Esophagus (tissue), 2 donors: ENCODE results near the gene MGME1. TPM values are rescaled to one million over a fixed set of nuclear protein-coding genes. Genes with fewer than 3 reads are reported as not detected.

Source experiments
- H3K27ac ChIP-seq, 2 donors: one replicate each; pipeline ENCODE4 v1.5.1; 2013; ENCODE audit warnings: low read depth in 2 of 2, mild to moderate bottlenecking in 2 of 2, inconsistent platforms in 1 of 2, low read length in 1 of 2, moderate library complexity in 1 of 2
- H3K27me3 ChIP-seq, 2 donors: one replicate each; pipeline ENCODE4 v1.6.1; 2013; ENCODE audit warnings: low read length in 2 of 2, control low read depth in 1 of 2, mild to moderate bottlenecking in 1 of 2; ENCODE audit not compliant: insufficient read depth in 2 of 2, control insufficient read depth in 1 of 2
- H3K36me3 ChIP-seq, 2 donors: one replicate each; pipeline ENCODE4 v1.6.1; 2013; ENCODE audit warnings: low read length in 1 of 2; ENCODE audit not compliant: control insufficient read depth in 2 of 2, insufficient read depth in 2 of 2
- H3K4me1 ChIP-seq, 2 donors: one replicate each; pipeline ENCODE4 v1.6.1; 2013; ENCODE audit warnings: low read length in 1 of 2; ENCODE audit not compliant: control insufficient read depth in 2 of 2, insufficient read depth in 2 of 2
- H3K4me3 ChIP-seq, 2 donors: one replicate each; pipeline ENCODE4 v1.5.1; 2013; ENCODE audit warnings: low read length in 2 of 2, mild to moderate bottlenecking in 2 of 2, low read depth in 1 of 2, moderate library complexity in 1 of 2
- H3K9me3 ChIP-seq, 2 donors: one replicate each; pipeline ENCODE4 v1.6.1; 2013; ENCODE audit warnings: mild to moderate bottlenecking in 2 of 2, low read depth in 1 of 2, low read length in 1 of 2, moderate library complexity in 1 of 2; ENCODE audit not compliant: control insufficient read depth in 2 of 2, insufficient read depth in 1 of 2
- WGBS, 2 donors: extraction: QIAGEN DNeasy Blood & Tissue Kit; methylation state at CpG; one replicate each; pipeline ENCODE4 v1.1.7; 2013; 5-methylcytosine and 5-hydroxymethylcytosine counted together
- polyA plus RNA-seq, 2 donors: library from polyadenylated mRNA; stranded (reverse); fragments of 200-250 nt; gene quantifications; one replicate each; pipeline ENCODE4 v1.2.3, GENCODE V29; 2013
- donor health status: healthy with polysubstance abuse.
- donor health status: Bipolar disorder and iron deficiency.

MGME1 gene
- polyA plus RNA-seq, 2 donors = 9.6 to 14.5 TPM

- Histone ChIP-seq H3K4me3 (no peak overlapping the region), H3K27me3 (no peaks in the 10 kb centered on the region), H3K4me1 (peaks cover 0 to 9% of the 10 kb centered on the region in 2 donors), H3K9me3 (no peaks in the 10 kb centered on the region), H3K27ac (no peak overlapping the region), H3K36me3 (no peaks in the 10 kb centered on the region)
- 65 to 66% methylated on average over 5 of the region's 5 CpGs for whole genome bisulfite sequencing, 2 donors
Measured at GRCh38 chr20:18003897-18004296, 35.1 kb downstream of the MGME1 start.

DNA sequence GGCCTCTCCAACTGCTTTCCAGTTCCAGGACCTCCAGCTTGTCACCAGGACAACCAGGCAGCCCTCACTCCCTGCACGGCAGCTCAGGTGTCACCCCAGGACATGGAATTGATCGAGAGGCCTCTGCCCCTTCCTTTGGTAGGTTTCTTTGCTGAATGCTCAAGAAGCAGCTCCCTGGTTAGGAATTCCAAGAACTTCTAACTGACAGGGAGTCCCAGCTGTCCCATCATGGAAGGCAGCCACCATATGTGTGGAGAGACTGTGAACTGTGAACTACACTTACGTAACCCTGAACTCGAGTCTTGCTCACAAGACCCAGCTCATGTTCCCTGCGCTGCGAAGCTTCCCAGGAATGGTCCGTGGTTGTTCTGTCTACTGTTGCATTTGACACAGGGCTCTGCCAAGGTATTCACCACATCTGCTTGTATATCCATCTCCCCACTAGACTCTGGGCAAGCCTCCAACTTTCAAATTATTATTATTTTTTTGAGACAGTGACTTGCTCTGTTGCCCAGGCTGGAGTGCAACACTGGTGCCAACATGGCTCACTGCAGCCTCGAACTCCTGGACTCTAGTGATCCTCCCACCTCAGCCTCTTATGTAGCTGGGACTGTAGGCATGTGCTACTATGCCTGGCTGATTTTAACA lies 35.7 kb downstream of the MGME1 start:
- WGBS, 2 donors = 69 to 78% methylated on average over 8 of the region's 8 CpGs
- H3K4me3 ChIP-seq = no peak overlapping the region
- H3K27ac ChIP-seq = no peak overlapping the region
- peaks cover 0 to 9% of the 10 kb centered on the region in 2 donors for H3K4me1 ChIP-seq
- no peaks in the 10 kb centered on the region for H3K9me3 ChIP-seq
- no peaks in the 10 kb centered on the region for H3K27me3 ChIP-seq
- no peaks in the 10 kb centered on the region for H3K36me3 ChIP-seq

DNA sequence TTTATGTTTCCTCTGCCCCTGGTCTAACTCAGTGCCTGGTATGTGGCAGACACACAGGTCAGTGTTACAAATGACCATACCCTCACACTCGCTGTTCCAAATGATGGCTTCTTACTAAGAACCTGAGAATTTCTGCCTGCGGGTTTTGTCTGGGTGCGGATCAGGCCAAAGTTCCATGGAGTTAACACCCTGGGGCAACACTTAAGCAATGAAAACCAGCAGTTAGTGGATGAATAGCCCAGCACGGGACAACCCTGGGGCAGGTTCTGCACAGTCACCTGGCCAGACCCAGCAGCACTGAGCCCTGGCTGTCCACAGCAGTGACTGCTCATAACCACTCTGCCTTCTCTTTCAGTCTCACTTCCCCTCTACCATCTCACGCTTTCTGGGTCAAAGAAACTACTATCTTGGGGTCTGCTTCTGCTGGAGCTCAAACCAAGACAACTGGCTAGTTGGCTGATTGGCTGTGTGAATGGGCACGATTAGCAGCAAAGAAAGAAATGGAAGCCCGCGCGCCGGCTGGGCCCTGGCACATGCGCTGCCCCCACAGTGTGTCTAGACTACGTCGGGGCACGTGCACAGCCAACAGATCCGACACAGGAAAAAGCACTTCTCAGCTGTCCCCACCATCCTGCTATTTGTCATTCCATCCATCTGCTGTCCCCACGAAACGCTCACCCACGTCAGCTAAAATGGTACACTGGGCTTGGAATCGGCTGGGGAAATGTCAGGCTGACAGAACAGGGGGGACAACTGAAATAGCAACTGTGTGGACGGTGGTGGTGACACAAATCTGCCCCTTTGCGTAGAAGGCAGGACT lies 36.6 kb downstream of the MGME1 start:
- peaks cover 0 to 9% of the 10 kb centered on the region in 2 donors for H3K4me1 ChIP-seq
- peak overlapping the region in 1 of 2 donors; percentile 15 for H3K27ac ChIP-seq
- no peaks in the 10 kb centered on the region for H3K9me3 ChIP-seq
- WGBS, 2 donors = 82% methylated on average over 21 of the region's 21 CpGs
- no peak overlapping the region for H3K4me3 ChIP-seq
- H3K27me3 ChIP-seq = no peaks in the 10 kb centered on the region
- H3K36me3 ChIP-seq = no peaks in the 10 kb centered on the region

DNA sequence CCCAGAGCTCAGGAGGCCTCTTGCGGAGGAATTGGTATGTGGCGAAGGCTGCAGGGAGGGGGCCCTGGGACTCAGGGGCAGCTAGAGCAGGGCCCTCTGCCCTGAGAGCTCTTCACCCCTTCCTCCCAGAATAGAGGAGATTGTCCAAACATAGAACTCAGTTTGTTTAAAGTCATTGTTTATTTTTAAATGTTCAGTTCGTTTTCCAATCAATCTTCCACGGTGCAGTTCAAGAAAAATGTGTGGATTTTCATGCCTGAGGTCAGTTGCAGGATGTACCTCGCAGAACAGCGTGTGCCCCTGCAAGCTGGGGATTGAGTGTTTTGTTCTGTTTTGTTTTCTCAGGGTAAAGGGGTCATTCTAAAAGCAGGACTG lies 37.2 kb downstream of the MGME1 start:
- H3K9me3 ChIP-seq = no peaks in the 10 kb centered on the region

GRCh38 chr20:18006684-18007083 lies 37.9 kb downstream of the MGME1 start:
- Histone ChIP-seq H3K36me3 (no peaks in the 10 kb centered on the region), H3K4me3 (no peak overlapping the region), H3K27ac (peak overlapping the region in 1 of 2 donors; percentile 30), H3K9me3 (no peaks in the 10 kb centered on the region), H3K27me3 (no peaks in the 10 kb centered on the region), H3K4me1 (peaks cover 0 to 5% of the 10 kb centered on the region in 2 donors)
- 81 to 91% methylated on average over 7 of the region's 7 CpGs for WGBS, 2 donors

More for the DNA sequence above, 37.2 kb downstream of the MGME1 start:
- H3K4me1 ChIP-seq = peaks cover 0 to 9% of the 10 kb centered on the region in 2 donors
- H3K27me3 ChIP-seq = no peaks in the 10 kb centered on the region
- H3K36me3 ChIP-seq = no peaks in the 10 kb centered on the region
- WGBS, 2 donors = 65 to 68% methylated on average over 6 of the region's 6 CpGs
- peak overlapping the region in 1 of 2 donors; percentile 15 for H3K27ac ChIP-seq
- no peak overlapping the region for H3K4me3 ChIP-seq

DNA sequence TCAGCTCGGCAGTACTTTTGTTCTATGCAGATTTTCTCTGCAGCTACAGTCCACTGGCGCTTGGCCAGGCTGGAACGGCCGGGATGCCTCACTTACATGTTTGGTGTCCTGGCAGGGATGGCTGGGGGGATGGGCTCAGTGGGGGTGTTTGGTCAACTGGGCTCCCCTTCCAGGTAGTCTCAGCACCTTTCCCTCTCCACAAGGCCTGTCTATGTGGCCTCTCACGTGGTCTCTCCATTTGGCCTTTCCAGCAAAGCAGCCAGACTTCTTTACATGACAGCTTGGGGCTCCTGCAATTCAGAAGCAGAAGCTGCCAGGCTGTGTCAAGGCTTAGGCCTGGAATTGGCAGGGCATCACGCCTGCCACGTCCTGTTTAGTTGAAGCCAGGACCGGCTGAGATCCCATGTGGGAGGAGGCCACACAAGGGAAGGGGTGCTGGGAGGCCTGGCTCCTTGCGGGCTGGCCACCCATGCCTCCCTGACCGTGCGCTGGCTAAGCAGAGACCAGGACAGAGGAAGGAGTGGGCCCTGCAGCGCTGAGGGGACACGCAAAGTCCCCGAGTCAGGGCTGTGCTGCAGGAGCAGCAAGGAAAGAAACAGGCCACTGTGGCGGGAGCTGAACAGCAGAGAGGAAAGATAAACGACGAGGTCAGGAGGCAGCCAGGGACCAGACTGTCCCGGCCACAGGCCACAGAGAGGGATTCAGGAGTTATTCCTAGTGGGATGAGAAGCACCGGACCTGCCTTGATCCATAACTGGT lies 38.9 kb downstream of the MGME1 start:
- peaks cover 0 to 5% of the 10 kb centered on the region in 2 donors for H3K4me1 ChIP-seq
- WGBS, 2 donors = 51 to 62% methylated on average over 19 of the region's 19 CpGs

DNA sequence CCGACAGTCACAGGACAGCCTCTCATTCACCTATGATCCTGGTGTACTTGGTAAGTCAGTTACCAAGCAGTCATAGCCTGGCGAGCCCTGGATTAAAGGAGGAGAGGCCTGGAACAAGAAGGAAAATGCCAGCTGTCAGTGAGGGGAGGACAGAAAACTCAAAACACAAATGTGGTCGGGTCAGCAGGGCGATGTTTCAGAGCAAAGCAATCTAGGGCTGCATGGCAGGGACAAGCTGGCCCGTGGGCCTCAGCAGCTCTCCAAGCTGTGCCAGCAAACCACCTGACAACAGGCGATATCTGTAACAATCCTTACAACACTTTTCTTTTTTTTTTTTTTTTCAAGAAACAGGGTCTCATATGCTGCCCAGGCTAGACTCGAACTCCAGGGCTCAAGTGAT lies 40.3 kb downstream of the MGME1 start:
- Histone ChIP-seq H3K4me3 (no peak overlapping the region), H3K36me3 (no peaks in the 10 kb centered on the region), H3K27me3 (no peaks in the 10 kb centered on the region), H3K9me3 (no peaks in the 10 kb centered on the region), H3K4me1 (peaks cover 0 to 5% of the 10 kb centered on the region in 2 donors), H3K27ac (no peak overlapping the region)
- WGBS, 2 donors = 87 to 91% methylated on average over 7 of the region's 7 CpGs

More for the DNA sequence above, 38.9 kb downstream of the MGME1 start:
- Histone ChIP-seq H3K4me3 (no peak overlapping the region), H3K27me3 (no peaks in the 10 kb centered on the region), H3K36me3 (no peaks in the 10 kb centered on the region), H3K9me3 (no peaks in the 10 kb centered on the region), H3K27ac (peak overlapping the region in 1 of 2 donors; percentile 57)

- no peaks in the 10 kb centered on the region for H3K9me3 ChIP-seq
- no peaks in the 10 kb centered on the region for H3K27me3 ChIP-seq
- H3K4me1 ChIP-seq = peaks cover 0 to 5% of the 10 kb centered on the region in 2 donors
- WGBS, 2 donors = 93 to 94% methylated on average over 14 of the region's 14 CpGs
- H3K36me3 ChIP-seq = no peaks in the 10 kb centered on the region
- H3K27ac ChIP-seq = no peak overlapping the region
- no peak overlapping the region for H3K4me3 ChIP-seq
Measured at GRCh38 chr20:18011482-18011881, 42.7 kb downstream of the MGME1 start.

DNA sequence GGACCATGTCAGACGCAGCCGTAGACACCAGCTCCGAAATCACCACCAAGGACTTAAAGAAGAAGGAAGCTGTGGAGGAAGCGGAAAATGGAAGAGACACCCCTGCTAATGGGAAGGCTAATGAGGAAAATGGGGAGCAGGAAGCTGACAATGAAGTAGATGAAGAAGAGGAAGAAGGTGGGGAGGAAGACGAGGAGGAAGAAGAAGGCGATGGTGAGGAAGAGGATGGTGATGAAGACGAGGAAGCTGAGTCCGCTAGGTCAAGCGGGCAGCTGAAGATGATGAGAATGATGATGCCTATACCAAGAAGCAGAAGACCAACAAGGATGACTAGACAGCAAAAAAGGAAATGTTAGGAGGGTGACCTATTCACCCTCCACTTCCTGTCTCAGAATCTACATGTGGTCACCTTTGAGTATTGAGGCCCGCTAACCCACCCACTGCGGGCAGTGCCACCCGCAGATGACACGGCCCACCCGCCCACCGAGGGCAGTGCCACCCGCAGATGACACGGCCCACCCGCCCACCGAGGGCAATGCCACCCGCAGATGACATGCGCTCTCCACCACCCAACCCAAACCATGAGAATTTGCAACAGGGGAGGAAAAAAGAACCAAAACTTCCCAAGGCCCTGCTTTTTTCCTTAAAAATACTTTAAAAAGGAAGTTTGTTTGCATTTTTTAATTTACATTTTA lies 43.3 kb downstream of the MGME1 start:
- peaks cover 0 to 5% of the 10 kb centered on the region in 2 donors for H3K4me1 ChIP-seq
- H3K9me3 ChIP-seq = no peaks in the 10 kb centered on the region
- no peaks in the 10 kb centered on the region for H3K27me3 ChIP-seq
- H3K36me3 ChIP-seq = no peaks in the 10 kb centered on the region
- H3K27ac ChIP-seq = no peak overlapping the region
- 91 to 93% methylated on average over 21 of the region's 21 CpGs for WGBS, 2 donors
- H3K4me3 ChIP-seq = no peak overlapping the region
